H1 (cell line): ENCODE results near the gene ZNF433.
A peak's percentile ranks its signal among the peaks of the same experiment; 100 is the strongest.

Experiments
- CREB1 ChIP-seq: IDR thresholded peaks from 2 replicates; pipeline ENCODE4 v1.6.1; 2012; ENCODE audit warnings: inconsistent platforms
- CTCF ChIP-seq, 3 experiments: IDR thresholded peaks; 1 replicate in 2 of 3; 2 replicates in 1 of 3; pipeline versions ENCODE4 v1.5.1 to v1.6.1; 2011; ENCODE audit warnings: low read length in 3 of 3, mild to moderate bottlenecking in 3 of 3, inconsistent platforms in 2 of 3, low read depth in 1 of 3, moderate library complexity in 1 of 3; ENCODE audit not compliant: insufficient read depth in 1 of 3; ENCODE audit errors: control extremely low read depth in 1 of 3
- JUN ChIP-seq: IDR thresholded peaks from 2 replicates; pipeline ENCODE4 v1.6.1; 2011; ENCODE audit warnings: low read depth, mild to moderate bottlenecking, improper control_type of control experiment, low read length
- POLR2A ChIP-seq, 2 experiments: IDR thresholded peaks; 1 replicate in 1 of 2; 2 replicates in 1 of 2; pipeline ENCODE4 v1.6.1; 2011; ENCODE audit warnings: low read depth in 2 of 2, low read length in 2 of 2, mild to moderate bottlenecking in 2 of 2; ENCODE audit errors: control extremely low read depth in 1 of 2
- RFX5 ChIP-seq: IDR thresholded peaks from 2 replicates; pipeline ENCODE4 v1.6.1; 2011; ENCODE audit warnings: low read depth, low read length, improper control_type of control experiment, borderline replicate concordance
- RXRA ChIP-seq: IDR thresholded peaks from 2 replicates; pipeline ENCODE4 v1.6.1; 2011; ENCODE audit warnings: low read depth, mild to moderate bottlenecking, low read length, moderate library complexity; ENCODE audit not compliant: insufficient read depth

- no peak for TF ChIP-seq CTCF (IDR thresholded peaks at IDR 0.05; ENCODE audit: control extremely low read depth in 1 of 3, insufficient read depth in 1 of 3, low read depth in 1 of 3, low read length in 3 of 3)
- TF ChIP-seq RXRA, result no peak
- TF ChIP-seq JUN, result no peak
- TF ChIP-seq POLR2A (IDR thresholded peaks at IDR 0.05; ENCODE audit: control extremely low read depth in 1 of 2, low read depth in 2 of 2, low read length in 2 of 2), result peak; percentile 95 to 96
- TF ChIP-seq CREB1, result no peak
- no peak for TF ChIP-seq RFX5
Measured at GRCh38 chr19:11987405-11988281, 47.8 kb downstream of the ZNF433 start.
